HCT116 (cell line): ENCODE measurements around the gene RPL34. TPM values are rescaled to one million over a fixed set of nuclear protein-coding genes. Genes with fewer than 3 reads are reported as not detected.

Experiments used
- ATAC-seq: fragments of 200-7000 bp; cut with Tn5 transposase; 2 replicates; pipeline ENCODE4 v1.9.1; 2020; ENCODE audit warnings: mild to moderate bottlenecking, moderate library complexity
- BruUV-seq: library from RNA; stranded (reverse); fragments of 400-500 nt; replicated peaks from 2 replicates; lab custom pipeline; 2021; lab: Mats Ljungman, UMichigan
- CTCF ChIA-PET: fragments of 300-600 bp; sonication (Branson Sonifier 250); formaldehyde crosslinking; loops from one replicate; lab custom pipeline; 2021; ENCODE audit warnings: antibody characterized with exemption; lab: Charles Lee
- POLR2A ChIA-PET: fragments of 300-600, 350-600 bp; sonication (Branson Sonifier 250); formaldehyde crosslinking; loops from one replicate; lab custom pipeline; 2021; ENCODE audit warnings: antibody characterized with exemption; lab: Charles Lee
- RAD21 ChIA-PET, 2 experiments: fragments of 300-600 bp; sonication (Branson Sonifier 250); formaldehyde crosslinking; loops; one replicate each; lab custom pipeline; 2023; ENCODE audit warnings: low total read pairs in 2 of 2; ENCODE audit not compliant: uncharacterized antibody in 2 of 2, unreplicated experiment in 2 of 2, low non-redundant PET in 1 of 2; lab: Charles Lee
- DNase-seq: peaks from one replicate; pipeline ENCODE4 v3.0.0-alpha.2; 2010; ENCODE audit warnings: low read depth, low spot score
- H2AFZ ChIP-seq: fragments of 200-600 bp; shearing (Covaris generic), sonication (generic); 2 replicates; pipeline ENCODE4 v1.6.1; 2017; ENCODE audit warnings: low read depth, mixed run types, mixed read lengths, antibody characterized with exemption, low read length; ENCODE audit not compliant: poor library complexity, severe bottlenecking
- H3K27ac ChIP-seq: 2 replicates; pipeline ENCODE4 v1.5.1; 2012; ENCODE audit warnings: low read depth, low read length
- H3K27me3 ChIP-seq: fragments of 200-600 bp; sonication (generic); 2 replicates; pipeline ENCODE4 v1.6.1; 2016; ENCODE audit warnings: mixed run types, low read length, mixed read lengths; ENCODE audit not compliant: insufficient read depth
- H3K36me3 ChIP-seq, 2 experiments: fragments of 200-500 bp in 1 of 2; fragments of 200-600 bp in 1 of 2; sonication (Bioruptor generic) in 1 of 2; sonication (generic) in 1 of 2; 2 replicates each; pipeline versions ENCODE4 v1.5.1 to v1.6.1; 2014 to 2016; ENCODE audit warnings: low read length in 2 of 2, inconsistent platforms in 1 of 2, mixed read lengths in 1 of 2, mixed run types in 1 of 2; ENCODE audit not compliant: insufficient read depth in 2 of 2, control insufficient read depth in 1 of 2
- H3K4me1 ChIP-seq, 2 experiments: fragments of 200-600 bp in 1 of 2; sonication (generic) in 1 of 2; 2 replicates each; pipeline versions ENCODE4 v1.5.1 to v1.6.1; 2012 to 2017; ENCODE audit warnings: low read length in 2 of 2, inconsistent platforms in 1 of 2, mild to moderate bottlenecking in 1 of 2, mixed read lengths in 1 of 2, mixed run types in 1 of 2, moderate library complexity in 1 of 2; ENCODE audit not compliant: insufficient read depth in 2 of 2, control insufficient read depth in 1 of 2
- H3K4me2 ChIP-seq: fragments of 200-600 bp; sonication (generic); 2 replicates; pipeline ENCODE4 v1.6.1; 2017; ENCODE audit warnings: mixed run types, low read length, mixed read lengths
- H3K4me3 ChIP-seq, 2 experiments: fragments of 200-600 bp in 1 of 2; sonication (generic) in 1 of 2; replicated peaks in 1 of 2; 2 replicates each; pipeline ENCODE4 v1.5.1; 2011 to 2016; ENCODE audit warnings: low read length in 2 of 2, control low read depth in 1 of 2, low read depth in 1 of 2, mild to moderate bottlenecking in 1 of 2, mixed read lengths in 1 of 2, mixed run types in 1 of 2
- H3K79me2 ChIP-seq: fragments of 200-600 bp; sonication (generic); 2 replicates; pipeline ENCODE4 v1.6.1; 2017; ENCODE audit warnings: mild to moderate bottlenecking, mixed run types, low read length, moderate library complexity, mixed read lengths; ENCODE audit not compliant: insufficient read depth
- H3K9ac ChIP-seq: fragments of 200-600 bp; sonication (generic); 2 replicates; pipeline ENCODE4 v1.6.1; 2016; ENCODE audit warnings: low read length, mixed read lengths
- H3K9me2 ChIP-seq: fragments of 200-600 bp; sonication (generic), shearing (Covaris generic); 2 replicates; pipeline ENCODE4 v1.6.1; 2017; ENCODE audit warnings: mixed run types, mild to moderate bottlenecking, moderate library complexity; ENCODE audit not compliant: insufficient read depth
- H3K9me3 ChIP-seq, 2 experiments: fragments of 200-500 bp in 1 of 2; fragments of 200-600 bp in 1 of 2; sonication (Bioruptor generic) in 1 of 2; sonication (generic) in 1 of 2; 2 replicates each; pipeline ENCODE4 v1.6.1; 2014 to 2017; ENCODE audit warnings: low read length in 2 of 2, mixed read lengths in 2 of 2, inconsistent platforms in 1 of 2, low read depth in 1 of 2, mild to moderate bottlenecking in 1 of 2, mixed run types in 1 of 2, moderate library complexity in 1 of 2; ENCODE audit not compliant: control insufficient read depth in 1 of 2, insufficient read depth in 1 of 2
- H4K20me1 ChIP-seq: fragments of 200-600 bp; sonication (generic), shearing (Covaris generic); 2 replicates; pipeline ENCODE4 v1.6.1; 2017; ENCODE audit warnings: mixed run types, mild to moderate bottlenecking, moderate library complexity; ENCODE audit not compliant: insufficient read depth
- CBX3 ChIP-seq: IDR thresholded peaks from 2 replicates; pipeline ENCODE4 v1.6.1; 2012; ENCODE audit warnings: low read depth
- CEBPB ChIP-seq: IDR thresholded peaks from 2 replicates; pipeline ENCODE4 v1.6.1; 2012; ENCODE audit warnings: low read depth
- EZH2phosphoT487 ChIP-seq: fragments of 200-600 bp; IDR thresholded peaks from 2 replicates; pipeline ENCODE4 v1.6.1; 2018; ENCODE audit warnings: antibody characterized with exemption, borderline replicate concordance
- POLR2AphosphoS5 ChIP-seq: IDR thresholded peaks from 2 replicates; pipeline ENCODE4 v1.6.1; 2011; ENCODE audit warnings: mild to moderate bottlenecking, low read depth, low read length, moderate library complexity
- SRF ChIP-seq: IDR thresholded peaks from 2 replicates; pipeline ENCODE4 v1.6.1; 2012; ENCODE audit warnings: low read depth
- intact Hi-C: fragments of 100-400 bp; cut with micrococcal nuclease; formaldehyde crosslinking; loops from 2 replicates; pipeline ENCODE4 v1.10.0; 2022
- total RNA-seq: library from RNA; stranded (reverse); gene quantifications from one replicate; pipeline ENCODE4 v1.2.1, GENCODE V29; 2021; ENCODE audit not compliant: unreplicated experiment
- TF ChIP-seq, protein P1 (sequence below): IDR thresholded peaks from 2 replicates; pipeline ENCODE4 v1.6.1; 2012; ENCODE audit warnings: low read depth

Gene RPL34
- total RNA-seq, 1 experiment from 2014 or later: 1,359 TPM

DNA sequence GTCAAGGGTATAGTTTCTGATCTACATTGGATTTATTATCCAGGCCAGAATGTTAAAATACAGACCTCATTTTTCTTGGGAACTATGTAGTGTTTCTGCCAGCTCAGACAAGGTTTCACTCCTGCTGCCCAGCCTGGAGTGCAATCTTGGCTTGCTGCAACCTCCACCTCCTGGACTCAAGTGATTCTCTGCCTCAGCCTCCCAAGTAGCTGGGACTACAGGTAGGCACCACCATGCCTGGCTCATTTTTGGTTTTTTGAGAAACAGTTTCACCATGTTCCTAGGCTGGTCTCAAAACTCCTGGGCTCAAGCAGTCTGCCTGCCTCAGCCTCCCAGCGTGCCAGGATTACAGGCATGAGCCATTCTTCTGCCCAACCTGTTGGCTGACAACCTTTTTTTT is 5.7 kb downstream of the RPL34 start (continued):
- TF ChIP-seq, protein P1, sequence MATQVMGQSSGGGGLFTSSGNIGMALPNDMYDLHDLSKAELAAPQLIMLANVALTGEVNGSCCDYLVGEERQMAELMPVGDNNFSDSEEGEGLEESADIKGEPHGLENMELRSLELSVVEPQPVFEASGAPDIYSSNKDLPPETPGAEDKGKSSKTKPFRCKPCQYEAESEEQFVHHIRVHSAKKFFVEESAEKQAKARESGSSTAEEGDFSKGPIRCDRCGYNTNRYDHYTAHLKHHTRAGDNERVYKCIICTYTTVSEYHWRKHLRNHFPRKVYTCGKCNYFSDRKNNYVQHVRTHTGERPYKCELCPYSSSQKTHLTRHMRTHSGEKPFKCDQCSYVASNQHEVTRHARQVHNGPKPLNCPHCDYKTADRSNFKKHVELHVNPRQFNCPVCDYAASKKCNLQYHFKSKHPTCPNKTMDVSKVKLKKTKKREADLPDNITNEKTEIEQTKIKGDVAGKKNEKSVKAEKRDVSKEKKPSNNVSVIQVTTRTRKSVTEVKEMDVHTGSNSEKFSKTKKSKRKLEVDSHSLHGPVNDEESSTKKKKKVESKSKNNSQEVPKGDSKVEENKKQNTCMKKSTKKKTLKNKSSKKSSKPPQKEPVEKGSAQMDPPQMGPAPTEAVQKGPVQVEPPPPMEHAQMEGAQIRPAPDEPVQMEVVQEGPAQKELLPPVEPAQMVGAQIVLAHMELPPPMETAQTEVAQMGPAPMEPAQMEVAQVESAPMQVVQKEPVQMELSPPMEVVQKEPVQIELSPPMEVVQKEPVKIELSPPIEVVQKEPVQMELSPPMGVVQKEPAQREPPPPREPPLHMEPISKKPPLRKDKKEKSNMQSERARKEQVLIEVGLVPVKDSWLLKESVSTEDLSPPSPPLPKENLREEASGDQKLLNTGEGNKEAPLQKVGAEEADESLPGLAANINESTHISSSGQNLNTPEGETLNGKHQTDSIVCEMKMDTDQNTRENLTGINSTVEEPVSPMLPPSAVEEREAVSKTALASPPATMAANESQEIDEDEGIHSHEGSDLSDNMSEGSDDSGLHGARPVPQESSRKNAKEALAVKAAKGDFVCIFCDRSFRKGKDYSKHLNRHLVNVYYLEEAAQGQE: no peak
- TF ChIP-seq CBX3 (no peak), CEBPB (no peak), SRF (no peak)
- TF ChIP-seq, all 23 proteins: peak for 0

DNA sequence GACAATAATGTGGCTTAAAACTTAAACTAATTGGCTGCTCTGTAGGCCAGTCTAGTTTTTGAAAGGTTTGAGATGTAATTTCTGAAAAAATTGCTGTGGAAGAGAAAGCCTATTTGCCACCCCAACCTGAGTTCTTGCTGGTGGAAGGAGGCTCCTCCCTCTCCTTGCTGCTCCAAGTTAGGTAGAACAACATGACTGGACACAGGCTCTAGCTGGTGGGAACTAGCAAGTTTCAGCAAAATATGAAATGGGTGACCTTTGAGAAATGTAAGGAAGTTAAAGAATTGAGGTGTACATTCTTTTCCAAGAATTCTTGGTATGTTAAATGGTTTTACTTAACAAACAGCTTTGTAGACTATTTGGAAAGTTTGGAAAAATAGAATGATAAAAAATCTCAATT is 8.0 kb downstream of the RPL34 start:
- ATAC-seq (0 out of 2 replicates have a peak, but pooled peaks have one; percentile 43), DNase-seq (no peak)
- Histone ChIP-seq H3K36me3 (peaks cover 65 to 68% of the 10 kb centered on the region in 2 experiments), H3K27ac (no peak overlapping the region), H2AFZ (no peak overlapping the region), H3K9me3 (no peaks in the 10 kb centered on the region), H3K27me3 (no peaks in the 10 kb centered on the region), H3K9me2 (no peaks in the 10 kb centered on the region), H4K20me1 (peaks cover 20% of the 10 kb centered on the region; the same call in 1 of the 2 replicates), H3K4me1 (no peaks in the 10 kb centered on the region), H3K9ac (no peak overlapping the region), H3K4me2 (no peak overlapping the region), H3K4me3 (no peak overlapping the region), H3K79me2 (peaks cover 27% of the 10 kb centered on the region)
- BruUV-seq: no TSS peak
- intact Hi-C loops: no loop called here
- ChIA-PET CTCF (no interaction called here), POLR2A (interaction anchor here (0.9 kb wide), 1 partner anchor 10 kb away, joined by 3 read pairs; no protein-coding TSS in a partner anchor), RAD21 (no interaction called here)
- TF ChIP-seq POLR2AphosphoS5: peak; percentile 12; the same call in 1 of the 2 replicates
- TF ChIP-seq EZH2phosphoT487: no peak
